ENCODE measurements around the gene FHAD1. TPM values are rescaled to one million over a fixed set of nuclear protein-coding genes. Genes with fewer than 3 reads are reported as not detected.

The FHAD1 gene
- total and polyA plus RNA-seq, 4 donors, result under 0.01 to 0.13 (median 0.05) TPM; not detected in 1

DNA sequence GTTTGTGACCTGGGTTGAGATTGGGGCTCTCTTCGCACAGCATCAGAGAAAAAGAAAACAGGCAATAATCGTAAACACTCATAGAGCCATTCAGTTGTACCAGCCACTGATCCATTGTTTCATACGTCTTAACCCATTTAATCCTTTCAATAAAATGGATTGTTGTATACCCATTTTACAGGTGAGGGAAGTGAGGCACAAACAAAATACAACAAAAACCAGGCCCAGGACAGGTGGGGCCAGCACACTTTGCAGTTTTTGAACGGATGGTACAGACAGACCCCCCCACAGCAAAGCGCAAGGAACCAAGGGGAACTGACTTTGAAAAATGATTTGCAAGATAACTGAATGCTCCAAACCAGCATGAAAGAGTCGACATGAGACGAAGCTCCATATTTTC is 4.3 kb upstream of the FHAD1 start:
- TF ChIP-seq TAF1 (conservative IDR thresholded peaks at IDR 0.05) (no peak), EGR1 (IDR thresholded peaks at IDR 0.05; ENCODE audit: low read depth in 2 of 2) (no peak), HNF4A (conservative IDR thresholded peaks at IDR 0.05) (no peak), RAD21 (IDR thresholded peaks at IDR 0.05) (no peak), YY1 (IDR thresholded peaks at IDR 0.05) (no peak), RXRA (IDR thresholded peaks at IDR 0.05) (no peak), FOXA2 (IDR thresholded peaks at IDR 0.05) (no peak), SP1 (IDR thresholded peaks at IDR 0.05) (no peak)
- TF ChIP-seq, protein P1, sequence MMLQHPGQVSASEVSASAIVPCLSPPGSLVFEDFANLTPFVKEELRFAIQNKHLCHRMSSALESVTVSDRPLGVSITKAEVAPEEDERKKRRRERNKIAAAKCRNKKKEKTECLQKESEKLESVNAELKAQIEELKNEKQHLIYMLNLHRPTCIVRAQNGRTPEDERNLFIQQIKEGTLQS (IDR thresholded peaks at IDR 0.05), result no peak
- TF ChIP-seq, protein P2, sequence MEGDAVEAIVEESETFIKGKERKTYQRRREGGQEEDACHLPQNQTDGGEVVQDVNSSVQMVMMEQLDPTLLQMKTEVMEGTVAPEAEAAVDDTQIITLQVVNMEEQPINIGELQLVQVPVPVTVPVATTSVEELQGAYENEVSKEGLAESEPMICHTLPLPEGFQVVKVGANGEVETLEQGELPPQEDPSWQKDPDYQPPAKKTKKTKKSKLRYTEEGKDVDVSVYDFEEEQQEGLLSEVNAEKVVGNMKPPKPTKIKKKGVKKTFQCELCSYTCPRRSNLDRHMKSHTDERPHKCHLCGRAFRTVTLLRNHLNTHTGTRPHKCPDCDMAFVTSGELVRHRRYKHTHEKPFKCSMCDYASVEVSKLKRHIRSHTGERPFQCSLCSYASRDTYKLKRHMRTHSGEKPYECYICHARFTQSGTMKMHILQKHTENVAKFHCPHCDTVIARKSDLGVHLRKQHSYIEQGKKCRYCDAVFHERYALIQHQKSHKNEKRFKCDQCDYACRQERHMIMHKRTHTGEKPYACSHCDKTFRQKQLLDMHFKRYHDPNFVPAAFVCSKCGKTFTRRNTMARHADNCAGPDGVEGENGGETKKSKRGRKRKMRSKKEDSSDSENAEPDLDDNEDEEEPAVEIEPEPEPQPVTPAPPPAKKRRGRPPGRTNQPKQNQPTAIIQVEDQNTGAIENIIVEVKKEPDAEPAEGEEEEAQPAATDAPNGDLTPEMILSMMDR (IDR thresholded peaks at IDR 0.05; ENCODE audit: low read depth, low read length, missing input control), result no peak
- TF ChIP-seq, protein P3, sequence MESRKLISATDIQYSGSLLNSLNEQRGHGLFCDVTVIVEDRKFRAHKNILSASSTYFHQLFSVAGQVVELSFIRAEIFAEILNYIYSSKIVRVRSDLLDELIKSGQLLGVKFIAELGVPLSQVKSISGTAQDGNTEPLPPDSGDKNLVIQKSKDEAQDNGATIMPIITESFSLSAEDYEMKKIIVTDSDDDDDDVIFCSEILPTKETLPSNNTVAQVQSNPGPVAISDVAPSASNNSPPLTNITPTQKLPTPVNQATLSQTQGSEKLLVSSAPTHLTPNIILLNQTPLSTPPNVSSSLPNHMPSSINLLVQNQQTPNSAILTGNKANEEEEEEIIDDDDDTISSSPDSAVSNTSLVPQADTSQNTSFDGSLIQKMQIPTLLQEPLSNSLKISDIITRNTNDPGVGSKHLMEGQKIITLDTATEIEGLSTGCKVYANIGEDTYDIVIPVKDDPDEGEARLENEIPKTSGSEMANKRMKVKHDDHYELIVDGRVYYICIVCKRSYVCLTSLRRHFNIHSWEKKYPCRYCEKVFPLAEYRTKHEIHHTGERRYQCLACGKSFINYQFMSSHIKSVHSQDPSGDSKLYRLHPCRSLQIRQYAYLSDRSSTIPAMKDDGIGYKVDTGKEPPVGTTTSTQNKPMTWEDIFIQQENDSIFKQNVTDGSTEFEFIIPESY (IDR thresholded peaks at IDR 0.05), result no peak
- no peak overlapping the region for H3K27ac ChIP-seq (ENCODE audit: low read depth in 1 of 2, low read length in 2 of 2)

DNA sequence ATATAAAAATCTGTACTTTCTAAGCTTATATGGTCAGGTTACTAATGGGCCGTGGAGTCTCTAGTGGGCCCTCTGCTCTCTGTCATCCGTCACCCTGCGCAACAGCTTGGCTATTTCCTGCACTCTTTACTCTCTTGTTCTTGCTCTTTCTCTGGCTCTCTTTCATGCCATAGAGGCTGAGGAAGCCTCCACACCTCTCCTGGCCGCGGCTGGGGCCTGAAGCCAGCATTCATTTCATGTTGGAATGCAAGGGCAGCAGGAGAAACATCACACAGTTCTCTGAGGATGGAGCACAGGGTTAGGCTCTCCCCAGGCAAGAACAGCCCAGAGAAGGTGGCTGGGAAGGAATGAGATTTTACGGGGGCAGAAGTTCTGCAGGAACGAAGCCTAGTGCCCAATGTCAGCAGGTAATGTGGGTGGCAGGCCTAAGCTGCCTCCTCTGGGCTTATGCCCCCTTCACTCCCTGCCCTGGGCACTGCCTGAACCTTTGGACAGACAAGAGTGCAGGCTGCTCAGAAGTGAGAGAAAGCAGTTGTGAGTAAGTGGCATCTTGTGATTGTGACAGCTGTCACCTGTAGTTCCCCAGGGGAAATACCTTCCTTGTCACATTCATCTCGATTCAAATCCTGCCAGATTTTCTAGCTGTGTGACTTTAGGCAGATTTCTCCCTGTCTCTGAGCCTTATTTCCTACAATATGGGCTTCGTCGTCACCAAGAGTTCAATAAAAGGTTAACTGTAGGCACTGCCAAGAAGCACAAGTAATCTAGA is 3.6 kb upstream of the FHAD1 start:
- no peak for DNase-seq (ENCODE audit: low spot score)
- Histone ChIP-seq H3K27ac (ENCODE audit: low read depth in 1 of 2, low read length in 2 of 2) (no peak overlapping the region), H3K27me3 (ENCODE audit: control insufficient read depth in 4 of 4, insufficient read depth in 4 of 4, low read length in 3 of 4) (no peaks in the 10 kb centered on the region), H3K4me3 (ENCODE audit: low read depth in 1 of 3, low read length in 3 of 3) (no peak overlapping the region), H3K9ac (ENCODE audit: low read depth in 1 of 2, low read length in 2 of 2) (no peak overlapping the region), H3K9me3 (ENCODE audit: control insufficient read depth in 4 of 4, low read length in 3 of 4) (peaks cover 0 to 13% (median 2%) of the 10 kb centered on the region in 4 donors), H3K36me3 (ENCODE audit: control insufficient read depth in 4 of 4, insufficient read depth in 3 of 4, low read depth in 1 of 4, low read length in 3 of 4) (no peaks in the 10 kb centered on the region), H3K4me1 (ENCODE audit: control insufficient read depth in 4 of 4, insufficient read depth in 4 of 4, low read length in 3 of 4) (peaks cover 0 to 8% (median 1%) of the 10 kb centered on the region in 4 donors)
- 63% methylated on average over 10 of the region's 10 CpGs for WGBS
- no peak for TF ChIP-seq RXRA (IDR thresholded peaks at IDR 0.05)
- no peak for TF ChIP-seq GABPA (IDR thresholded peaks at IDR 0.05 in 1 of 2, conservative IDR thresholded peaks at IDR 0.05 in 1 of 2)
- no peak for TF ChIP-seq HNF4G (IDR thresholded peaks at IDR 0.05)
- TF ChIP-seq SP1 (IDR thresholded peaks at IDR 0.05), result no peak
- TF ChIP-seq FOXA1 (IDR thresholded peaks at IDR 0.05), result no peak
- TF ChIP-seq EGR1 (IDR thresholded peaks at IDR 0.05; ENCODE audit: low read depth in 2 of 2), result no peak
- no peak for TF ChIP-seq NR2F2 (IDR thresholded peaks at IDR 0.05)
- TF ChIP-seq, protein P1 (IDR thresholded peaks at IDR 0.05), result no peak
- TF ChIP-seq, protein P4, sequence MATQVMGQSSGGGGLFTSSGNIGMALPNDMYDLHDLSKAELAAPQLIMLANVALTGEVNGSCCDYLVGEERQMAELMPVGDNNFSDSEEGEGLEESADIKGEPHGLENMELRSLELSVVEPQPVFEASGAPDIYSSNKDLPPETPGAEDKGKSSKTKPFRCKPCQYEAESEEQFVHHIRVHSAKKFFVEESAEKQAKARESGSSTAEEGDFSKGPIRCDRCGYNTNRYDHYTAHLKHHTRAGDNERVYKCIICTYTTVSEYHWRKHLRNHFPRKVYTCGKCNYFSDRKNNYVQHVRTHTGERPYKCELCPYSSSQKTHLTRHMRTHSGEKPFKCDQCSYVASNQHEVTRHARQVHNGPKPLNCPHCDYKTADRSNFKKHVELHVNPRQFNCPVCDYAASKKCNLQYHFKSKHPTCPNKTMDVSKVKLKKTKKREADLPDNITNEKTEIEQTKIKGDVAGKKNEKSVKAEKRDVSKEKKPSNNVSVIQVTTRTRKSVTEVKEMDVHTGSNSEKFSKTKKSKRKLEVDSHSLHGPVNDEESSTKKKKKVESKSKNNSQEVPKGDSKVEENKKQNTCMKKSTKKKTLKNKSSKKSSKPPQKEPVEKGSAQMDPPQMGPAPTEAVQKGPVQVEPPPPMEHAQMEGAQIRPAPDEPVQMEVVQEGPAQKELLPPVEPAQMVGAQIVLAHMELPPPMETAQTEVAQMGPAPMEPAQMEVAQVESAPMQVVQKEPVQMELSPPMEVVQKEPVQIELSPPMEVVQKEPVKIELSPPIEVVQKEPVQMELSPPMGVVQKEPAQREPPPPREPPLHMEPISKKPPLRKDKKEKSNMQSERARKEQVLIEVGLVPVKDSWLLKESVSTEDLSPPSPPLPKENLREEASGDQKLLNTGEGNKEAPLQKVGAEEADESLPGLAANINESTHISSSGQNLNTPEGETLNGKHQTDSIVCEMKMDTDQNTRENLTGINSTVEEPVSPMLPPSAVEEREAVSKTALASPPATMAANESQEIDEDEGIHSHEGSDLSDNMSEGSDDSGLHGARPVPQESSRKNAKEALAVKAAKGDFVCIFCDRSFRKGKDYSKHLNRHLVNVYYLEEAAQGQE (IDR thresholded peaks at IDR 0.05), result no peak
- TF ChIP-seq, protein P2 (IDR thresholded peaks at IDR 0.05; ENCODE audit: low read depth, low read length, missing input control), result no peak
- TF ChIP-seq, protein P3 (IDR thresholded peaks at IDR 0.05), result no peak

More for the DNA sequence above, 4.3 kb upstream of the FHAD1 start:
- Histone ChIP-seq H3K4me1 (ENCODE audit: control insufficient read depth in 4 of 4, insufficient read depth in 4 of 4, low read length in 3 of 4) (peaks cover 0 to 8% (median 1%) of the 10 kb centered on the region in 4 donors), H3K9ac (ENCODE audit: low read depth in 1 of 2, low read length in 2 of 2) (no peak overlapping the region), H3K36me3 (ENCODE audit: control insufficient read depth in 4 of 4, insufficient read depth in 3 of 4, low read depth in 1 of 4, low read length in 3 of 4) (no peaks in the 10 kb centered on the region), H3K4me3 (ENCODE audit: low read depth in 1 of 3, low read length in 3 of 3) (no peak overlapping the region), H3K9me3 (ENCODE audit: control insufficient read depth in 4 of 4, low read length in 3 of 4) (peaks cover 0 to 13% (median 2%) of the 10 kb centered on the region in 4 donors), H3K27me3 (ENCODE audit: control insufficient read depth in 4 of 4, insufficient read depth in 4 of 4, low read length in 3 of 4) (no peaks in the 10 kb centered on the region)
- 87% methylated on average over 7 of the region's 7 CpGs for WGBS
- DNase-seq (ENCODE audit: low spot score), result no peak

Measured in liver (tissue), 9 donors.